ENCODE results near the gene LRRK2.
"Not testable (repeated sequence)": the region's sequence is repeated elsewhere in the genome, so short reads cannot be mapped to it uniquely, and the experiment has no call there.

Gene LRRK2

DNA sequence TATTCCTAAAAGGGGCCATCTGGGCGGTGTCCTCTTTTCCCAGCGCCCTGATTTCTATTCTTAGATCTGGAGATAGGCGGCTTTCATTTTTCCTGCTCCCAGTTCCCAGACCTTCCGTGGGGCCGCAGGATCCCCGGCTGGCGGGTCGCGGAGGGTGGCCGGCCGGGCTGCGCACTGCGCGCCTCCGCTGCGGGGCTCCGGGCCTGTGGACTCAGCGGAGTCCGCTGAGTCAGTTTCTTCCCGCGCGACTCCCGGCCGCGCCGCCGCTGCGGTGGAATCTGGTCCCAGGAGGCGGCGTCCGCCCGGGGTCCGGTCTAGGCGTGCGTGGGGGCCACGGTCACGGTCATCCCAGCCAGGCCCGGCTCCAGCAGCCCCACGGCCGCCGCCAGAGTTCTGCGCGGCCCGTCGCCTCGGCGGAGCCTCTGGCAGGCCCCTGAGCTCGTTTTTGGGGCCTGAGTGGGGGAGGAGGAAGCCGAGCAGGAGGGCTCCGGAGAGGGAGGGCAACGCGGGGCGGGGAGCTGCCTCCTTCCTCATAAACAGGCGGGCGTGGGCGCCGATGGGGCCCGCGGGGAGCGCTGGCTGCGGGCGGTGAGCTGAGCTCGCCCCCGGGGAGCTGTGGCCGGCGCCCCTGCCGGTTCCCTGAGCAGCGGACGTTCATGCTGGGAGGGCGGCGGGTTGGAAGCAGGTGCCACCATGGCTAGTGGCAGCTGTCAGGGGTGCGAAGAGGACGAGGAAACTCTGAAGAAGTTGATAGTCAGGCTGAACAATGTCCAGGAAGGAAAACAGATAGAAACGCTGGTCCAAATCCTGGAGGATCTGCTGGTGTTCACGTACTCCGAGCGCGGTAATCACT is at the start of gene LRRK2:
Gene LRRK2 (plus strand): TSS at position 559 of the 853 bp plus-strand sequence. CDS start 135 bp downstream, at position 694.
- DNase-seq = no peak

DNA sequence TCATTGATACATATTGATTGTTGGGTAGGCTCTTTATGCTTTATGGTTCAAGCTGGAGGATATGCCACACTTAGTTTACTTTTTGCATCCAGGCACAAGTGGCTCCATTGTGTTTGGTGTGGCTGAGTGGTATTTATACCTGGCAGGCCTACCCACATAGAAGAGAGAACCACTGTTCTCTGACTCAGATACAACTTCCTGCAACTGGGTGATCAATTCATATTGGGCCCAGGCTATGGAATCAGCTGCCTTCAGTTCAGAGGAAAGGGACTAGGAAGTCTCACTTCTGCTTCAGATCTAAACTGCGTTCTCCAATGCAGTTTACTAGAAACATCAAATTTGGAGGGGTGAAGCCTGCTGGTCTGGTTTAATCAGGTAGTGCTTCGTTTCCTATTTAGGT is 49.8 kb upstream of the LRRK2 start:
- no peak for DNase-seq

DNA sequence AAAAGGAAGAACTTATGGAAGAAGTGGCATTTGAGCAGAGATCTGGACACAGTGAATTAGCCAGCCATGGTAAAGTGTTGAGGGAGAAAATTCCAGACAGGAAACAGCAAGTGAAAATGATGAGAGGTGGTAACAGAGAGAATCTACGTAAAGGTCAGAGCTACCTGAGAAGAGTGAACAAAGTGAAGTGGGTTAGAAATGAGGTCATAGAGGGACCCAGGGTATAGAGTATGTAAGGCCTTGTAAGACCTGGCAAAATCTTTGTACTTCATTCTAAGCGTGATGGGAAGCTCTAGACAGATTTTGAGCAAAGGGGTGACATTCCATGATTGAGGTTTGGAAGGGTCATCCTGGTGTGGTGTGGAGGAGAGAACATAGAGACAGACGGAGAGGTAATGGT is 49.3 kb upstream of the LRRK2 start:
- DNase-seq = no peak

DNA sequence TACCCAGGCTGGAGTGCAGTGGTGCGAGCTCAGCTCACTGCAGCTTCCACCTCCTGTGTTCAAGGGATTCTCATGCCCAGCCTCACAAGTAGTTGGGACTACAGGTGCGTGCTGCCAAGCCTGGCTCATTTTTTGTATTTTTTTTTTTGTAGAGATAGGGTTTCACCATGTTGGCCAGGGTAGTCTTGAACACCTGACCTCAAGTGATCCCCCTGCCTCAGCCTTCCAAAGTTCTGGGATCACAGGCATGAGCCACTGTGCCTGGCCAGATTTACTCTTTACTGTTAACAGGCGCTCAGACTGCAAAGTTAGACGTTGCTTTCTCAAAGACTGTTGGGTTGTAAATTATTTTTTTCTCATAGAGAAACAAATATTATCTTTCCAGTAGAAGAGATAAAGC is 46.1 kb upstream of the LRRK2 start:
- DNase-seq = no peak

DNA sequence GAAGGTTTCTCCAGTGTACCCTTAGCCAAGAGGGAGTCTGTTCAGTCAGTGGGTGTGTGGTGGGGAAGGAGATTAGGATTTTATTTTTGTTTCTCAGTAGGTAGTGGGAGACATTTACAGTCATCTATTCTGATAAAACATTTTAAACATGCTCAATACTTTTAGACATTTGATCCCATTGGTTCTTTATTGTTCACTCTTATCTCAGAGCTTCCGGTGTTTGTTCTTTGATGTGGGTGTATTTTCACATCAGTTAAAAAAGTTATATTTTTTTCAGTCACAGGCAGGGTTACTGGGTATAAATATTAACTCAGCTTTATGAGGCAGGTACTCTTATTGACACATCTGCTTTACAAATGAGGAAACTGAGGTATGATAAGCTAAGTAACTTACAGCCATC is 43.3 kb upstream of the LRRK2 start:
- DNase-seq = no peak

DNA sequence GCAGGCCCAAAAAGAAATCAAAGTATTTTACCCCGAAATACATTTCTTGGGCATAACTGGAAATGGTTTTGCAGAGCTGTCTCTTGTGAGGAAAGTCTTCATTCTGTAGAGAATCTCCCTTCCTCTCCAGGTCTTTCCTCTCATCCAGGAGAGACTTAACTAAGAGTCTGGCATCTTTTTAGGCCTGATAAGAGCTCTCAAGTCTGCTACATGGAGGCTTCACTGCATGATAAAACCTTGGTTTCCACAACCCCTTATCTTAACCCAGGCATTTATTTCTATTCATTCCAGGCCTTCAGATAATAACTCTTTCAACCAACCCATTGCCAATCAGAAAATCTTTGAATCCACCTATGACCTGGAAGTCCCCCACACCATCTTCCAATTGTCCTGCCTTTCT is 41.1 kb upstream of the LRRK2 start:
- no peak for DNase-seq

DNA sequence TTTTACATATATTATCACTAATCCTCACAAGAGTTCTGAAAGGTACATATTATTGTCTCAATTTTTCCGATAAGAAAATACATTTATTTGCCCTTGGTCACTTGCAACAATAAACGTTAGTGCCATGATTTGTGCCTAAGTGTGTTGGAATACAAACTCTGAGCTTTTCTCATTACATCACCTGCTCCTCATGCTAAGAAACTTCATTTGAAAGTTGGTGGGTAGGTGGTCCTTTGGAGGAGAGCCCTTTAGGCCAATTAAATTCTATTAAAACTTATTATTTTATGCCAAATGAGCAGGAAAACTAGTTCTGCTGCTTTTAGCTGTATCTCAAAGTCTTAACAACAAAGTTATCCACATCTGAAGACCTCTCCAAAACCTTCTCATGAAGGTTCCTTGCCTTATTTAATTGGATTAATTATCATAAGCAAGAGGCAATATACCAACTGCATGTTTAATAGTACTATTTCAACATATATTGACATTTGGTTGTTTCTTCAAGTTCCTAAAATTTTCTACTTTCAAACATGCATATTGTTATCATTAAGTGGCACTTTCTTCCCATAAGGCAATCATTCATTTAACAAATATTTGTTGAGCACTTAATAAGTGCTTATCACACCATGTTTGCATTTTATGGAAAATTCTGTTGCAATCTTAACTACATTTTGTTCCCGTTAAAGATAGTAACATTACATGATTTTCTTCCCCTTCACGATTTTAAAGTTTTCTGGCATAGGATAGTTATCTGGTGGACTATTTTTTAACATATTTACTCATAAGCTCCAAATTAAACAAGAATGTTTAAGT is 40.1 kb upstream of the LRRK2 start:
- no peak for DNase-seq

DNA sequence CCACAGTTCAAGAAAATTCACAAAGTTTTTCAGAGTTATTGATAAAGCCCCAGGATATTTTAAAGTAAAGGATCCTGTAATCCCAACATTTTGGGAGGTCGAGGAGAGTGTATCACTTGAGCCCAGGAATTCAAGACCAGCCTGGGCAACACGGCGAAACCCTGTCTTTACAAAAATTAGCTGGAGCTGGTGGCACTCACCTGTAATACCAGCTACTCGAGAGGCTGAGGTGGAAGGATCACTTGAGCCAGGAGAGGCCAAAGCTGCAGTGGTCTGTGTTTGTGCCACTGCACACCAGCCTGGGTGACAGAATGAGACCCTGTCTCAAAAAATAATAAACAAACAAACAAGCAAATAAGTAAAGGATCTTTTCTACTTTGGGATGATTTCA is 39.5 kb upstream of the LRRK2 start:
- no peak for DNase-seq

DNA sequence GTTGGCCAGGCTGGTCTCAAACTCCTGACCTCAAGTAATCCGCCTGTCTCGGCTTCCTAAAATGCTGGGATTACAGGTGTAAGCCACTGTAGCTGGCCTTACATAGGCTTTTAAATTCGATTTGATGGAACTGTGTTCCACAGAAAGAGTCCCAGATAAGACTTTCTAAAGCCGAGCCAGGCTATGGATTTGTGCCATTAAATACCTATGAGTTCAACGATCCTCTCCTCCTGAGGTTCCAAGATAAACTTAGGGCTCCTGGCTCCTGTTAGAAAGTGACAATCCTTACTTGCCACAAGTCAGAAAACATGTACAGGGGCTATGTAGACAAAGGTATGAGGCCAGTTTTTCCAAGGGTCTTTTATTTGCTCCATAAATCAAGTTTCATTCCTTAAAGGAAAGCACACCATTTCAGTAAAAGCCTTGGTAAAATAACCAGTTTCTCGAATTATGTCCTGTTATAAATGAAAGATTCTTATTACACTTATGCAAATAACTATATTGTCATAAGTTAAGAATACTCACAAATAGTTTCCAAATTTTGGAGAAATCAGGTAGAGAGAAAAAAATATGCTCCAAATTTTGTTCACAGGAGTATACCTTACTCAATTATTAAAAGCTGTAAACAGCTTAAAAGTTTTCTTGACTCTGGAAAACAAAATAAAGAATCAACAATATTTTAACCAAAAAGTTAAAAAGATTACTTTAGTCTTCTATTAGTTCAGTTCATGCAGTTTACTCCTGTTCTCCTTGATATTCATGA is 36.1 kb upstream of the LRRK2 start:
- no peak for DNase-seq

DNA sequence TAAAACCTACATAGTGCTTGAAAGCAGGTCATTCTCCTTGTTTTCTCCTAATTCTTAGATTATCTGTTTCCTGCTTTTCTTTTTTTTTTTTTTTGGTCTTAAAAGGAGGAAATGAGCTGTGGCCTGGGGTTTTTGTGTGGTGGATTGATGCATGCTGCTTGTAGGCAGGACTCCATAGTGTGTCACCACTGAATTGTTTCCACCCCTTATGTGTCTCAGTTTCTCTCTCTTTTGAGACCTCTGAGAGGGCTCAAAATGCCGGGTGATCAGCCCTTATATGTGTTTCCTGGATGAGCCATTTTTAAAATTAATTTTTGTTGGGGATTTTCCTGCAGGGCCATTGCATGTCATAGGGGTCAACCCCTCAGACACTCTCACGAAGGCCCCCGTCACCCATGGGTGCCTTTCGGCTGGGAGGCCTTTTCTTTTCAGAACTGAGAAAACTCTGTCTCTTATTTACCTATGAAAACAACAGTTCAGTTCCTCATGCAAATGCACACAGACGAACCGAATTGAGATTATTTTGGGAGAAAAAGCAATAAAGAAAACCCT is 32.0 kb upstream of the LRRK2 start:
- peak; percentile 8 for DNase-seq

DNA sequence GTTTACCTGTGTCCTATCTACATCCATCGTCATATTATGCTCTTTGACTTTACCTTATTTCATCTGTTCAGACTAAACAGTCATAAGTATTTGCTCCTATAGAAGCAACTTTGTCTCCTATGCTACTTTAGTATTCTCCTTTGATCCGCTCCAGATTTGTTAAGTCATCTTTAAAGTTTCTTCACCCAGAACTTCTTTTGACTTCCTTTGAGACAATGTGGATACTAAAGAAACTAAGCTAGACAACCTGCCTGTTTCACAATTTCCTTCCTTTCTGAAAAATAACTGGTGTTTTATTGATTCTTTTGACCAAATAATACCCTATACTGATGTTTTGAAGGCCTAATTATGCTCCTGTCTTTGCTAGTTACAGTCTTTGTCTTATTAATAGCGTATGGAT is 30.0 kb upstream of the LRRK2 start:
- no peak for DNase-seq

DNA sequence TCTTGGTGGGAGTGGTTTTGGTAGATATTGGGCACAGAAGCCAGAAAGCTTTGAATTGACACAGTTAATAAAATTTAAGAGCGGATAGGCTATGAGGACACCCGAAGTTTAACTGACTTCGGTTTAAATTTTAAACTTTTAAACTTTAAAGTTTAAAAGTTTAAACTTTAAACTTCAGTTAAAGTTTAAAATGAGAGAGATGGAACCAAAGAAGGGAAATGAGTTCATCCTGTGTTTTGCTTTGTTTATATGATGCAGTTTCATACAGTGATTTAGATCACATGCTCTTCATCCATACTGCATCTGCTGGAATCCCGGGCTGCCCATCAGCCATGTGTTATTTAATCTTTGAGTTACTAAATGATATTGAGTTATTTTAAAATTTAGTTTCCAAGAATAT is 27.2 kb upstream of the LRRK2 start:
- DNase-seq = no peak

DNA sequence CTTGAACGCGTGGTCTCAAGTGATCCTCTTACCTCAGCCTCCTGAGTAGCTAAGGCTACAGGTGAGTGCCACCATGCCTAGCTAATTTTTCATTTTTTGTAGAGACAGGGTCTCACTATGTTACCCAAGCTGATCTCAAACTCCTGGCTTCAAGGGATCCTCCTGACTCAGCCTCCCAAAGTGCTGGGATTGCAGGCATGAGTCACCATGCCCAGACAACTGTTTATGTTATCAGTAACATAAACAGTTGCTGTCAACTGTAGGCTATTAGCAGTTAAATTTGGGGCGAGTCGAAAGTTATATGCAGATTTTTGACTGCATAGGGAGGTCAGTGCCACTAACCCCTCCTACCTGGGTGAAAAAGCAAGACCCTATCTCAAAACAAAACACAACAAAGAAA is 26.2 kb upstream of the LRRK2 start:
- no peak for DNase-seq

DNA sequence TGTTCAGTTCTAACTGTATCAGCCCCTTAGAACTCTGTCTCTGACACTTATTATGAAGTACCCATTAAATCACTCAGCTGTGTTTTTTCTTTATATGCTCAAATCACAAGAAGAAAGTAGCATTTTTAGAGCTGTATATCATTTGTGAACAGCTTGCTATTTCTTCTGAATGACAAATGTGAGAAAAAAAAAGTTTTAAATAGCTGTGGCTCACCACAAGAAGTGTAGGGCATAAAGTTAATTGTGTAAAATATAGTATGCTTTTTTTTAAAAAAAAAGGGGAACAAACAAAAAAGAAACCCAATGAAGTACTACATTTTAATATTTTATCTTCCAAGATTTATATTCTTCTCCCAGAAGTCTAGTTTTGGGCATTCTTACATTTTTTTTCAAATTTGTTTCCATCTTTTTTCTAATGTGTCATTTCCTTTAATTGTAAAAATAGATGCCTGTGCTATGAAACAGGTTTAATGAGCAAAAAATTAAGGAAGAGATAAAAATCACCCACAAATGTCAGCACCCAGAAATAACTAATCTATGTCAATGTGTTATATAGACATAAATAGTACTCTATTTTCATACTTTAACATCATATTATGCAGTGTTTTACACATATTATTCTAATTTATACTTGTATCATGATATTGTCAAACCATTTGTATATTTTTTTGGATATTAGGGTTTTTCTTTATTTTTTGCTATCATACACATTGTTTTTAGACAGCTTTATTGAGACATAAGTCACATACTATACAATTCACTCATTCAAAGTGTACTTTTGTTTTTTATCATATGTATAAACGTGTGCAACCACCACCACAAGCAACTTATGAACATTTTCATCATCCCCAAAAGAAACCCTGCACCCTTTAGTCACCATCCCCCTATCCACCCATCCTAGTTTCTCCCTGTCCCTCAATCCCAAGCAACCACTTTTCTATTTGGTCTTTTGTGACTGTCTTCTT is 22.4 kb upstream of the LRRK2 start:
- DNase-seq = peak; percentile 37

DNA sequence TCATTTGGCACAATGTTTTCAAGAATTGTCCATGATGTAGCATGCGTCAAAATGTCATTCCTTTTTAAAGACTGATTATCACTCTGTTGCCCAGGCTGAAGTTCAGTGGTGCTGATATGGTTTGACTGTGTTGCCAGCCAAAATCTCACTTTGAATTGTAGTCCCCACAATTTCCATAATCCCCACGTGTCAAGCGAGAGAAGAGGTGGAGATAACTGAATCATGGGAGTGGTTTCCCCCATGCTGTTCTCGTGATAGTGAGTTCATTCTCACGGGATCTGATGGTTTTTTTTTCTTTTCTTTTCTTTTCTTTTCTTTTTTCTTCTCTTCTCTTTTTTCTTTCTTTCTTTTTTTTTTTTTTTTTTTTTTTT is 21.8 kb upstream of the LRRK2 start:
- no peak for DNase-seq

DNA sequence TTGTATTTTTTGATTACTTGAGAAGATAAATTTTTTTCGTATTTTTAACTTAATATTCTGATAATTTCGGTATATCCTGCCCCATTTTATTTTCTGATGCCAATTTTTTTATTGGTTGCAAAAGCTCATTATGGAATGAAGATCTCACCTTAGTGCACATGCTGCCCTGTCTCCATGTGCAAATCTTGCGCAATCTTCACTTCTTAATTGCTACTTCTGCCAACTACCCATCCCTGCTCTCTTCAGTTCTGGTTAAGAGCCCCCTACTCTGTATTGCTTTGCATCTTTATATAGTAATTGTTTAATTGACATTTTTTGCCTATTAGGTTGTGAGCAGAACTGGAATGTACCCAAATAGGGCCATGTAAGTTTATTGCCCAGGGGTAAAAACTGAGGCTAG is 20.5 kb upstream of the LRRK2 start:
- no peak for DNase-seq

DNA sequence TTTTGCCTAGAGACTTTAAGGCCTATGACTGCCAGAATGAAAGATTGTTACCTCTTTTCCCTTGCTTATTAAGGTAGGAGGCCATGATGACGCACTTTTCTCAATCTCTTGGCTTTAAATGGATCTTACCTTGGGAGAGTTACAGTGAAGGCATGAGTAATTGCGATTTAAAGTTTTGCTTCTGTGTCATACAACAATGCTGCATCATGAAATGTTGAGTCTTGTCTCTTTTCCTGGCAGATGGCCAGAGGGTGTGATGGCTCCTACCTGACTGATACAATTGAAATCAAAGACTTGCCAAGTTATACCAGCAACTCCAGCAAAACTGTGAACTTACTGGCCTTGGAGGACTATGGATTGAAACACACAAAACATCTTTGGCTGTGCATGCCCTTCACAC is 17.2 kb upstream of the LRRK2 start:
- DNase-seq = no peak

DNA sequence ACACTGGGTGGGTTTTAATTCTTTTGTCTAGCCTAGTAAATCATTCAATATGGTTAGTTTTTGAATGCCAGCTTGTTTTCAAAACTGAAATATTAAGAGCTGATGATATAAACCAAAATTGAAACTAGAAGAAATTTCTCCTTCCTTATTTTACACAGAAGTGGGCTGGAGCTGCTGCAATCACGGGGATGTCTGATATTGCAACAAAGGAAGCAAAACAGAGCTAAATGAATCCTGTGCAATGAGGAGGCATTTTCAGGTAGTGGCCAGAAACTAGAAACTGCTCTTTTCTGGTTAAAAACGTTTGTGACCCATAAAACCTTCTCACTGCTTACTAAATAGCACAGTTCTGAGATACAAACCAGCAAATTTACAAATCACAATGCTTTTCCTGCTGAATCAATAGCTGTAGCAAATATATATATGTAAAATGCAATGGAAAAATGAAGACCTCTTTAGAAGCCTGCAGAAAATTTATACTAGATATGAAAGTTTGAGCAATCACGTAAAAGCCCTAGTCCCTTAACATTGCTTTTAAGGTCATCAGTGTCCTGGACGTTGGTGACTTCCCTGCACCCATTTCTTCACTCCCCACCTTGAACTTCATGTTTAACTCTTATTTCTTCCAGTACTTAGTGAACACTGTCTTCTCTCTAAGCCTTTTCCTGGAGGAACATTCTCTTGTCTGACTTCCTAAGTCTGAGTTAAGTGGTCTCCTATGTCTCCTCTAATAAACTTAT is 15.9 kb upstream of the LRRK2 start:
- peak; percentile 57 for DNase-seq

DNA sequence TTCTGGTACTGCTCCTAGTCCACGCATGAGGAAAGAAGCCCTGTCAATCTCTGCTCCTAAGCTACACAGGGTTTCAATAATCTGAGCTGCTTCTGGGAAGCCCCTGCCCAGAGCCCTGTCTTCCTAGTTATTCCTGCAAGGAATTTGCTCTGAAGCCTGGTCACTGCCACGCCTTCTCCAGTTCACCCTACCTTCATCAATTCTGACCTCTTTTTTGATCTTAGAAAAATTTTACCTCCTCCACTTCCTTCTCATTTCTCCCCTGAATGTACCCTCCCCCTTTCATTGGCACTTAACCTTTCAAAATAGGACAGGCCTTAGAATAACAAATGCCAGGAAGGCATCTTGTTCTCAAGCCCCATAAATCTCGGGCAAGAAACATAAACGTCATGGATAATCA is 14.9 kb upstream of the LRRK2 start:
- DNase-seq = no peak

DNA sequence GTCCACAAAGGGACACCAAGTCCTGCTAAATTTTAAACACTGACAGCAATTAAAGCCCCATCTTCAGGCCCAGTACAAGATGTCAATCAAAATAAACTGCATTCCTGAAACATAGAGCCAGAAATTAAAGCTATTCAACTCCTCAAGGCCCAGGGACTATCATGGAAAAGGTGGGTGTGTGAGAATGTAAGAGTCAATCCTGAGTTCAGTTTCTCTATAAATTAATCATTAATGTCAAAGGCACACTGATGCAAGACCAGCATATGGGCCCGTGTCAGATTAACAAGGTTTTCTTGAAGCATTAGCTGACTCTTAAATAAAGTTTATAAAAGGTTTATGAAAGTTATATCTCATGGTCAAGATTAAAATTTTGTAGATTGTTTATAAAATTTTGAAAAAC is 13.6 kb upstream of the LRRK2 start:
- not testable (repeated sequence) for DNase-seq

DNA sequence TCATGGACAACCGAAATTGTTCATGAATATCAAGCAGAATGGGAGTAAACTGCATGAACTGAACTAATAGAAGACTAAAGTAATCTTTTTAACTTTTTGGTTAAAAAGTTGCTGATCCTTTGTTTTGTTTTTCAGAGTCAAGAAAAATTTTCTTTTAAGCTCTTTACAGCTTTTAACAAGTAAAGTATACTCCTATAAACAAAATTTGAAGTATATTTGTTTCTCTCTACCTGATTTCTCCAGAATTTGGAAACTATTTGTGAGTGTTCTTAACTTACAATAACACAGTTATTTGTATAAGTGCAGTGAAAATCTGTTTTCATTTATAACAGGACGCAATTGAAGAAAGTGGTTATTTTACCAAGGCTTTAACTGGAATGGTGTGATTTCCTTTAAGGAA is 12.2 kb upstream of the LRRK2 start:
- DNase-seq = no peak
